Neural crest cell (in vitro differentiated cells): ENCODE results near the gene FOXN1. TPM values are rescaled to one million over a fixed set of nuclear protein-coding genes. Genes with fewer than 3 reads are reported as not detected.

Source experiments
- DNase-seq: peaks from one replicate; pipeline ENCODE4 v3.0.0; 2021; ENCODE audit warnings: low read depth, mixed read lengths, low spot score
- H3K27ac Mint-ChIP-seq: one replicate; pipeline ENCODE4 v1.8.0; 2021; ENCODE audit warnings: mild to moderate bottlenecking, mixed read lengths; ENCODE audit not compliant: unreplicated experiment
- H3K27me3 Mint-ChIP-seq: 2 replicates; pipeline ENCODE4 v1.8.0; 2021; ENCODE audit warnings: low read depth, mild to moderate bottlenecking, mixed read lengths
- H3K36me3 Mint-ChIP-seq: 2 replicates; pipeline ENCODE4 v1.8.0; 2021; ENCODE audit warnings: low read depth, mild to moderate bottlenecking, mixed read lengths
- H3K4me1 Mint-ChIP-seq: 2 replicates; pipeline ENCODE4 v1.8.0; 2021; ENCODE audit warnings: mixed read lengths
- H3K4me3 Mint-ChIP-seq: one replicate; pipeline ENCODE4 v1.8.0; 2021; ENCODE audit warnings: mild to moderate bottlenecking, mixed read lengths
- H3K9me3 Mint-ChIP-seq: 2 replicates; pipeline ENCODE4 v1.8.0; 2021; ENCODE audit warnings: mixed read lengths
- CTCF ChIP-seq: fragments of 200-600 bp; sonication (generic); conservative IDR thresholded peaks from 2 replicates; pipeline ENCODE4 v1.5.0; 2021; ENCODE audit warnings: antibody characterized with exemption, mild to moderate bottlenecking
- total RNA-seq: library from RNA; stranded (reverse); gene quantifications from 2 replicates; pipeline ENCODE4 v1.2.1, GENCODE V29; 2021

FOXN1 gene
- total RNA-seq, 1 donor from 2014 or later = not detected

- Mint-ChIP-seq H3K27ac (no peak overlapping the region), H3K9me3 (no peaks in the 10 kb centered on the region), H3K27me3 (peaks cover 50% of the 10 kb centered on the region), H3K4me3 (no peak overlapping the region), H3K4me1 (no peaks in the 10 kb centered on the region), H3K36me3 (no peaks in the 10 kb centered on the region)
- no peak for DNase-seq
- TF ChIP-seq CTCF = no peak
These were observed 2.1 kb downstream of the FOXN1 start for GRCh38 chr17:28508211-28508724.

- Mint-ChIP-seq H3K36me3 (no peaks in the 10 kb centered on the region), H3K27ac (no peak overlapping the region), H3K9me3 (no peaks in the 10 kb centered on the region), H3K4me1 (no peaks in the 10 kb centered on the region), H3K4me3 (no peak overlapping the region), H3K27me3 (peaks cover 48% of the 10 kb centered on the region)
- TF ChIP-seq CTCF = no peak
- no peak for DNase-seq
These were observed 3.6 kb downstream of the FOXN1 start for GRCh38 chr17:28509789-28510188.

GRCh38 chr17:28511858-28512461, 5.8 kb downstream of the FOXN1 start:
- Mint-ChIP-seq H3K27me3 (peaks cover 44% of the 10 kb centered on the region), H3K4me1 (no peaks in the 10 kb centered on the region), H3K36me3 (no peaks in the 10 kb centered on the region), H3K9me3 (no peaks in the 10 kb centered on the region), H3K4me3 (no peak overlapping the region), H3K27ac (no peak overlapping the region)
- TF ChIP-seq CTCF = no peak
- no peak for DNase-seq

- Mint-ChIP-seq H3K4me3 (no peak overlapping the region), H3K36me3 (no peaks in the 10 kb centered on the region), H3K4me1 (no peaks in the 10 kb centered on the region), H3K27ac (no peak overlapping the region), H3K9me3 (no peaks in the 10 kb centered on the region), H3K27me3 (peaks cover 46% of the 10 kb centered on the region)
- no peak for DNase-seq
- no peak for TF ChIP-seq CTCF
These were observed 7.3 kb downstream of the FOXN1 start for GRCh38 chr17:28513476-28513875.

GRCh38 chr17:28514561-28515002, 8.4 kb downstream of the FOXN1 start:
- Mint-ChIP-seq H3K36me3 (no peaks in the 10 kb centered on the region), H3K27me3 (peaks cover 44% of the 10 kb centered on the region), H3K4me1 (no peaks in the 10 kb centered on the region), H3K9me3 (no peaks in the 10 kb centered on the region), H3K4me3 (no peak overlapping the region), H3K27ac (no peak overlapping the region)
- no peak for DNase-seq
- TF ChIP-seq CTCF = no peak
